IPS DF 6.9 (cell line): ENCODE results near the gene SIGLEC7.

Experiments used
- DNase-seq: peaks from one replicate; pipeline ENCODE4 v3.0.0-alpha.2; 2013; ENCODE audit warnings: low read depth, low spot score
- H3K27ac ChIP-seq: one replicate; pipeline ENCODE4 v1.5.1; 2013; ENCODE audit warnings: low read length, control low read depth
- H3K27me3 ChIP-seq: 2 replicates; pipeline ENCODE4 v1.6.1; 2013; ENCODE audit warnings: mild to moderate bottlenecking, low read length; ENCODE audit not compliant: control insufficient read depth, insufficient read depth
- H3K36me3 ChIP-seq: 2 replicates; pipeline ENCODE4 v1.6.1; 2013; ENCODE audit warnings: low read length; ENCODE audit not compliant: control insufficient read depth, insufficient read depth
- H3K4me1 ChIP-seq: 2 replicates; pipeline ENCODE4 v1.6.1; 2013; ENCODE audit warnings: low read length; ENCODE audit not compliant: control insufficient read depth, insufficient read depth
- H3K4me3 ChIP-seq: 2 replicates; pipeline ENCODE4 v1.5.1; 2013; ENCODE audit warnings: mild to moderate bottlenecking, low read length
- H3K9me3 ChIP-seq: 2 replicates; pipeline ENCODE4 v1.6.1; 2013; ENCODE audit warnings: low read length, inconsistent platforms; ENCODE audit not compliant: control insufficient read depth, insufficient read depth
- WGBS: extraction: QIAGEN DNeasy Blood & Tissue Kit; methylation state at CpG from one replicate; pipeline ENCODE4 v1.1.7; 2013; ENCODE audit warnings: mixed read lengths, missing lambda C conversion rate; ENCODE audit not compliant: insufficient read length, insufficient coverage; 5-methylcytosine and 5-hydroxymethylcytosine counted together

Gene SIGLEC7

DNA sequence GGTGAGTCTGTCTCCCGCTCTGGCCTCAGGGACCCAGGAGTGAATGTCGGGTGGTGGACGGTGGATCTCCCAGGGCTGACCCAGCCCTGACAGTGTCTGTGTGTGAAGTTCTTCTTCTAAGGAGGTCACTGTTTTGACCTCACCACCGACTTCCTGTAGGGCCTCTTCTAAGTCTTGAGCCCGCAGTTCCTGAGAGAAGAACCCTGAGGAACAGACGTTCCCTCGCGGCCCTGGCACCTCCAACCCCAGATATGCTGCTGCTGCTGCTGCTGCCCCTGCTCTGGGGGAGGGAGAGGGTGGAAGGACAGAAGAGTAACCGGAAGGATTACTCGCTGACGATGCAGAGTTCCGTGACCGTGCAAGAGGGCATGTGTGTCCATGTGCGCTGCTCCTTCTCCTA, at the start of gene SIGLEC7:
Gene SIGLEC7, plus strand, starts transcription at position 183 of the 400 bp plus-strand sequence. Its CDS starts 69 bp downstream, at position 252.
- Histone ChIP-seq H3K4me1 (peaks cover 4% of the 10 kb centered on the region; the same call in 1 of the 2 replicates), H3K4me3 (no peak within 1 kb of the TSS), H3K9me3 (no peaks in the 10 kb centered on the region), H3K36me3 (no peaks in the 10 kb centered on the region), H3K27me3 (no peaks in the 10 kb centered on the region), H3K27ac (no peak within 1 kb of the TSS)
- no CpG with 5 or more reads among the region's 14 CpGs for WGBS
- no peak for DNase-seq

DNA sequence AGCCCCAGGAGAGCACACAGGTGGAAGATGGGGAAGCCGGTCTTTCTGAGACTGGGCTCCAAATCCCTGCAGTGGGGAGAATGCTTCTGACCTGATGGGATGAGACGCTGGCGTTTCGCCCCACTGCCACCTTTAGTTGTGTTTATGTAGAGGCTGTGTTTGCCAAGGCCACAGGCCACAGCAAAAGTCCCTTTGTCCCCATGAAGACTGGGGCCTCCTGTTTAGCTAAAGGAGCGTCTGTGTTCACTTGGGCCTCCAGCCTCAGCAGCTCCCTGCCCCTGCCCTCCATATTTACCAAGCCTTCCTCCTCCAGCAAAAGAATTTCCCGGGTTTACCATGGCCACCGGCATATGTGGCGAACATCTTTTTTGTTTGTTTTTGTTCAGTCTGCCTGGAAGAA, 49.0 kb upstream of the SIGLEC7 start:
- H3K4me1 ChIP-seq, result no peaks in the 10 kb centered on the region; the same call in 1 of the 2 replicates
- H3K4me3 ChIP-seq, result no peak overlapping the region
- H3K36me3 ChIP-seq, result no peaks in the 10 kb centered on the region
- no peak for DNase-seq
- H3K27ac ChIP-seq, result no peak overlapping the region
- H3K27me3 ChIP-seq, result no peaks in the 10 kb centered on the region
- no peaks in the 10 kb centered on the region for H3K9me3 ChIP-seq
- no CpG with 5 or more reads among the region's 8 CpGs for WGBS

GRCh38 chr19:51093510-51094345, 48.4 kb upstream of the SIGLEC7 start:
- Histone ChIP-seq H3K27me3 (no peaks in the 10 kb centered on the region), H3K36me3 (no peaks in the 10 kb centered on the region; the same call in 1 of the 2 replicates), H3K9me3 (no peaks in the 10 kb centered on the region), H3K4me3 (no peak overlapping the region), H3K4me1 (no peaks in the 10 kb centered on the region; the same call in 1 of the 2 replicates), H3K27ac (no peak overlapping the region)
- no CpG with 5 or more reads among the region's 22 CpGs for WGBS
- no peak for DNase-seq

DNA sequence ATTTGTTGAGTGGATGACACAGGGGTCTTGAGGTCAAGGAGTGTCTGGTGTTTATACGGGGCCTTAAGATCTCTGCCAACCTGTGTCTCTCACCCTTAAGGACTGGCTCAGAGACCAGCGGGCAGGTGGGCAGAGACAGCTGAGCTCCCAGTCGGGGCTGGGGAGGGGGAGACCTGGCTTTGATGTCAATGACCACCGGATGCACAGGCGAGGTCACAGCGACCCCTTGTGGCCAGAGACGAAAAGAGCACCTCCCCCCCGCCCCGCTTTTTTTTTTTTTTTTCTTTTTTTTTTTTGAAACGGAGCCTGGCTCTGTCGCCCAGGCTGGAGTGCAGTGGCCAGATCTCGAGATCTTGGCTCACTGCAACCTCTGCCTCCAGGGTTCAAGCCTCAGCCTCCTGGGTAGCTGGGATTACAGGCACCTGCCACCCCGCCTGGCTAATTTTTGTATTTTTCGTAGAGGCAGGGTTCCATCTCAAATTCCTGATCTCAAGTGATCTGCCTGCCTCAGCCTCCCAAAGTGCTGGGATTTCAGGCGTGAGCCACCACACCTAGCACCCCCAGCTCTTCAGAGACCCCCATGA, 47.3 kb upstream of the SIGLEC7 start:
- H3K4me1 ChIP-seq, result no peaks in the 10 kb centered on the region; the same call in 1 of the 2 replicates
- no peak for DNase-seq
- H3K9me3 ChIP-seq, result no peaks in the 10 kb centered on the region
- no peaks in the 10 kb centered on the region for H3K27me3 ChIP-seq
- no CpG with 5 or more reads among the region's 15 CpGs for WGBS
- H3K36me3 ChIP-seq, result no peaks in the 10 kb centered on the region; the same call in 1 of the 2 replicates
- H3K27ac ChIP-seq, result no peak overlapping the region
- no peak overlapping the region for H3K4me3 ChIP-seq

GRCh38 chr19:51096473-51097165, 45.5 kb upstream of the SIGLEC7 start:
- no peaks in the 10 kb centered on the region for H3K27me3 ChIP-seq
- H3K4me1 ChIP-seq, result no peaks in the 10 kb centered on the region; the same call in 1 of the 2 replicates
- WGBS, result no CpG with 5 or more reads among the region's 6 CpGs
- no peak overlapping the region for H3K27ac ChIP-seq
- DNase-seq, result no peak
- no peaks in the 10 kb centered on the region for H3K9me3 ChIP-seq
- no peaks in the 10 kb centered on the region; the same call in 1 of the 2 replicates for H3K36me3 ChIP-seq
- H3K4me3 ChIP-seq, result no peak overlapping the region

DNA sequence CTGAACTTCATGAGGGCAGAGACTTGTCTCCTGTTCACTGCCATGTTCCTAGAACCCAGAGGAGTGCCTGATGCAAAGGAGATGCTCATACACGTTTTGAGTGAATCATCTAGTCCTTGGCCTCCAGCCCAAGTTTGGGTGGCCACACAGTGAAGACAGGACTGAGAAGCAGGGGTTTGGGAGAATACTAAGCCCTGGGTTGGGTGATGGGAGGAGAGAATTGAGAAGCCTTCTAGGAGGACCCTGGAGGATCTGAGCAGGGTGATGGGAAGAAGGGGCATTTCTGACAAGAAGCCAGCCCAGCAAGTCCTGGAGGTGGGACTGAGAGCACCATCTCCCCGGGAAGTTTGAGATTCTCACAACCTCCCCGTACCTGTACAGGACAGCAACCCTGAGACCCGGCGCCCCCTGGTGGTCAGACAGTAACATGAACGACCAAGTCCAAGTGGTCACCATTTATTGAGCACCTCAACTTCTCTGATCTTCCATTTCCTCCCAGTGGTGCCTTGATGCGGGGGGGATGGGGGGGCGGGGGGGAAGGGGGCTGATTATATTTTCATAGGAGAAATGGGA, 44.8 kb upstream of the SIGLEC7 start:
- DNase-seq, result no peak
- H3K4me1 ChIP-seq, result no peaks in the 10 kb centered on the region; the same call in 1 of the 2 replicates
- H3K9me3 ChIP-seq, result no peaks in the 10 kb centered on the region
- H3K27me3 ChIP-seq, result no peaks in the 10 kb centered on the region
- no peaks in the 10 kb centered on the region; the same call in 1 of the 2 replicates for H3K36me3 ChIP-seq
- H3K27ac ChIP-seq, result no peak overlapping the region
- no peak overlapping the region for H3K4me3 ChIP-seq
- no CpG with 5 or more reads among the region's 8 CpGs for WGBS

- WGBS, result no CpG with 5 or more reads among the region's 20 CpGs
Measured at GRCh38 chr19:51097796-51098195, 44.3 kb upstream of the SIGLEC7 start.

GRCh38 chr19:51098365-51099046, 43.6 kb upstream of the SIGLEC7 start:
- DNase-seq, result no peak
- no peak overlapping the region for H3K27ac ChIP-seq
- no CpG with 5 or more reads among the region's 78 CpGs for WGBS
- H3K4me3 ChIP-seq, result no peak overlapping the region
- no peaks in the 10 kb centered on the region for H3K27me3 ChIP-seq
- H3K36me3 ChIP-seq, result no peaks in the 10 kb centered on the region; the same call in 1 of the 2 replicates
- no peaks in the 10 kb centered on the region; the same call in 1 of the 2 replicates for H3K4me1 ChIP-seq
- no peaks in the 10 kb centered on the region for H3K9me3 ChIP-seq

More at GRCh38 chr19:51097796-51098195, 44.3 kb upstream of the SIGLEC7 start:
- Histone ChIP-seq H3K4me3 (no peak overlapping the region), H3K9me3 (no peaks in the 10 kb centered on the region), H3K36me3 (no peaks in the 10 kb centered on the region; the same call in 1 of the 2 replicates), H3K27ac (no peak overlapping the region), H3K4me1 (no peaks in the 10 kb centered on the region; the same call in 1 of the 2 replicates), H3K27me3 (no peaks in the 10 kb centered on the region)
- DNase-seq, result no peak

GRCh38 chr19:51099047-51099382, 43.1 kb upstream of the SIGLEC7 start:
- Histone ChIP-seq H3K4me3 (no peak overlapping the region), H3K36me3 (peaks cover 4% of the 10 kb centered on the region; the same call in 1 of the 2 replicates), H3K27me3 (no peaks in the 10 kb centered on the region), H3K4me1 (no peaks in the 10 kb centered on the region; the same call in 1 of the 2 replicates), H3K27ac (no peak overlapping the region), H3K9me3 (no peaks in the 10 kb centered on the region)
- no peak for DNase-seq
- WGBS, result no CpG with 5 or more reads among the region's 22 CpGs
